HepG2 (cell line): ENCODE measurements around the gene PTPRM.

Experiments
- EEA1 ChIP-seq: sonication (generic); formaldehyde crosslinking; IDR thresholded peaks from 2 replicates; pipeline ENCODE4 v1.5.1; 2020; ENCODE audit warnings: mild to moderate bottlenecking, missing genetic modification reagents, borderline replicate concordance
- EED ChIP-seq: sonication (generic); formaldehyde crosslinking; IDR thresholded peaks from 2 replicates; pipeline ENCODE4 v1.5.0; 2020; ENCODE audit warnings: mild to moderate bottlenecking, missing genetic modification reagents
- ELF1 ChIP-seq: sonication (generic); formaldehyde crosslinking; IDR thresholded peaks from 2 replicates; pipeline ENCODE4 v1.4.0; 2020; ENCODE audit warnings: missing genetic modification reagents
- TOE1 ChIP-seq: sonication (generic); formaldehyde crosslinking; IDR thresholded peaks from 2 replicates; pipeline ENCODE4 v1.4.0; 2020; ENCODE audit warnings: mild to moderate bottlenecking, missing genetic modification reagents
- YY1 ChIP-seq: IDR thresholded peaks from 2 replicates; pipeline ENCODE4 v1.6.1; 2011; ENCODE audit warnings: low read length, low read depth, moderate library complexity, mild to moderate bottlenecking; ENCODE audit not compliant: insufficient read depth, insufficient replicate concordance
- ZBTB10 ChIP-seq: sonication (generic); formaldehyde crosslinking; IDR thresholded peaks from 2 replicates; pipeline ENCODE4 v1.4.0; 2020; ENCODE audit warnings: missing genetic modification reagents, borderline replicate concordance
- ZNF24 ChIP-seq: fragments of 450-650 bp; IDR thresholded peaks from 2 replicates; pipeline ENCODE4 v1.6.1; 2017; ENCODE audit warnings: antibody characterized with exemption, mild to moderate bottlenecking
- ZNF260 ChIP-seq: sonication (generic); formaldehyde crosslinking; IDR thresholded peaks from 2 replicates; pipeline ENCODE4 v1.4.0; 2020; ENCODE audit warnings: missing genetic modification reagents, low read depth, mild to moderate bottlenecking, borderline replicate concordance
- ZNF274 ChIP-seq: sonication (generic); formaldehyde crosslinking; IDR thresholded peaks from 2 replicates; pipeline ENCODE4 v1.5.1; 2020; ENCODE audit warnings: mild to moderate bottlenecking, missing genetic modification reagents
- ZNF570 ChIP-seq: sonication (generic); formaldehyde crosslinking; IDR thresholded peaks from 2 replicates; pipeline ENCODE4 v1.4.0; 2020; ENCODE audit warnings: mild to moderate bottlenecking, missing genetic modification reagents, borderline replicate concordance
- TF ChIP-seq, protein P1 (sequence below): sonication (generic); formaldehyde crosslinking; IDR thresholded peaks from 2 replicates; pipeline ENCODE4 v1.4.0; 2020; ENCODE audit warnings: mild to moderate bottlenecking, missing genetic modification reagents, borderline replicate concordance
- TF ChIP-seq, protein P2 (sequence below): sonication (generic); formaldehyde crosslinking; IDR thresholded peaks from 2 replicates; pipeline ENCODE4 v1.5.0; 2020; ENCODE audit warnings: mild to moderate bottlenecking, missing genetic modification reagents, moderate library complexity

- no peak for TF ChIP-seq ZBTB10 (CRISPR knock-in tag)
- TF ChIP-seq ZNF260, result no peak
- TF ChIP-seq ZNF570 (CRISPR knock-in tag), result no peak
- TF ChIP-seq, protein P1, sequence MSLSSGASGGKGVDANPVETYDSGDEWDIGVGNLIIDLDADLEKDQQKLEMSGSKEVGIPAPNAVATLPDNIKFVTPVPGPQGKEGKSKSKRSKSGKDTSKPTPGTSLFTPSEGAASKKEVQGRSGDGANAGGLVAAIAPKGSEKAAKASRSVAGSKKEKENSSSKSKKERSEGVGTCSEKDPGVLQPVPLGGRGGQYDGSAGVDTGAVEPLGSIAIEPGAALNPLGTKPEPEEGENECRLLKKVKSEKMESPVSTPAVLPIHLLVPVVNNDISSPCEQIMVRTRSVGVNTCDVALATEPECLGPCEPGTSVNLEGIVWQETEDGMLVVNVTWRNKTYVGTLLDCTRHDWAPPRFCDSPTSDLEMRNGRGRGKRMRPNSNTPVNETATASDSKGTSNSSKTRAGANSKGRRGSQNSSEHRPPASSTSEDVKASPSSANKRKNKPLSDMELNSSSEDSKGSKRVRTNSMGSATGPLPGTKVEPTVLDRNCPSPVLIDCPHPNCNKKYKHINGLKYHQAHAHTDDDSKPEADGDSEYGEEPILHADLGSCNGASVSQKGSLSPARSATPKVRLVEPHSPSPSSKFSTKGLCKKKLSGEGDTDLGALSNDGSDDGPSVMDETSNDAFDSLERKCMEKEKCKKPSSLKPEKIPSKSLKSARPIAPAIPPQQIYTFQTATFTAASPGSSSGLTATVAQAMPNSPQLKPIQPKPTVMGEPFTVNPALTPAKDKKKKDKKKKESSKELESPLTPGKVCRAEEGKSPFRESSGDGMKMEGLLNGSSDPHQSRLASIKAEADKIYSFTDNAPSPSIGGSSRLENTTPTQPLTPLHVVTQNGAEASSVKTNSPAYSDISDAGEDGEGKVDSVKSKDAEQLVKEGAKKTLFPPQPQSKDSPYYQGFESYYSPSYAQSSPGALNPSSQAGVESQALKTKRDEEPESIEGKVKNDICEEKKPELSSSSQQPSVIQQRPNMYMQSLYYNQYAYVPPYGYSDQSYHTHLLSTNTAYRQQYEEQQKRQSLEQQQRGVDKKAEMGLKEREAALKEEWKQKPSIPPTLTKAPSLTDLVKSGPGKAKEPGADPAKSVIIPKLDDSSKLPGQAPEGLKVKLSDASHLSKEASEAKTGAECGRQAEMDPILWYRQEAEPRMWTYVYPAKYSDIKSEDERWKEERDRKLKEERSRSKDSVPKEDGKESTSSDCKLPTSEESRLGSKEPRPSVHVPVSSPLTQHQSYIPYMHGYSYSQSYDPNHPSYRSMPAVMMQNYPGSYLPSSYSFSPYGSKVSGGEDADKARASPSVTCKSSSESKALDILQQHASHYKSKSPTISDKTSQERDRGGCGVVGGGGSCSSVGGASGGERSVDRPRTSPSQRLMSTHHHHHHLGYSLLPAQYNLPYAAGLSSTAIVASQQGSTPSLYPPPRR (CRISPR knock-in tag), result no peak
- TF ChIP-seq ELF1 (CRISPR knock-in tag), result no peak
- TF ChIP-seq, protein P2, sequence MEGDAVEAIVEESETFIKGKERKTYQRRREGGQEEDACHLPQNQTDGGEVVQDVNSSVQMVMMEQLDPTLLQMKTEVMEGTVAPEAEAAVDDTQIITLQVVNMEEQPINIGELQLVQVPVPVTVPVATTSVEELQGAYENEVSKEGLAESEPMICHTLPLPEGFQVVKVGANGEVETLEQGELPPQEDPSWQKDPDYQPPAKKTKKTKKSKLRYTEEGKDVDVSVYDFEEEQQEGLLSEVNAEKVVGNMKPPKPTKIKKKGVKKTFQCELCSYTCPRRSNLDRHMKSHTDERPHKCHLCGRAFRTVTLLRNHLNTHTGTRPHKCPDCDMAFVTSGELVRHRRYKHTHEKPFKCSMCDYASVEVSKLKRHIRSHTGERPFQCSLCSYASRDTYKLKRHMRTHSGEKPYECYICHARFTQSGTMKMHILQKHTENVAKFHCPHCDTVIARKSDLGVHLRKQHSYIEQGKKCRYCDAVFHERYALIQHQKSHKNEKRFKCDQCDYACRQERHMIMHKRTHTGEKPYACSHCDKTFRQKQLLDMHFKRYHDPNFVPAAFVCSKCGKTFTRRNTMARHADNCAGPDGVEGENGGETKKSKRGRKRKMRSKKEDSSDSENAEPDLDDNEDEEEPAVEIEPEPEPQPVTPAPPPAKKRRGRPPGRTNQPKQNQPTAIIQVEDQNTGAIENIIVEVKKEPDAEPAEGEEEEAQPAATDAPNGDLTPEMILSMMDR, result no peak
- TF ChIP-seq YY1, result no peak
- no peak for TF ChIP-seq TOE1 (CRISPR knock-in tag)
- no peak for TF ChIP-seq ZNF274 (CRISPR knock-in tag)
- TF ChIP-seq ZNF24, result no peak
- TF ChIP-seq EED (CRISPR knock-in tag), result no peak
- TF ChIP-seq EEA1 (CRISPR knock-in tag), result no peak
Observed at GRCh38 chr18:8433323-8433722, 866.2 kb downstream of the PTPRM start.
